C4-2B (cell line): ENCODE data around the gene GRK2.
A peak's percentile ranks its signal among the peaks of the same experiment; 100 is the strongest.

Source experiments
- H3K27ac ChIP-seq: fragments of 450-650 bp; 2 replicates; pipeline ENCODE4 v1.5.1; 2017
- ZFX ChIP-seq: fragments of 450-650 bp; IDR thresholded peaks from 2 replicates; pipeline ENCODE4 v1.6.1; 2017
- TF ChIP-seq, protein P1 (sequence below): fragments of 450-650 bp; conservative IDR thresholded peaks from 2 replicates; pipeline ENCODE4 v1.5.1; 2017; ENCODE audit warnings: mild to moderate bottlenecking

GRK2 gene

DNA sequence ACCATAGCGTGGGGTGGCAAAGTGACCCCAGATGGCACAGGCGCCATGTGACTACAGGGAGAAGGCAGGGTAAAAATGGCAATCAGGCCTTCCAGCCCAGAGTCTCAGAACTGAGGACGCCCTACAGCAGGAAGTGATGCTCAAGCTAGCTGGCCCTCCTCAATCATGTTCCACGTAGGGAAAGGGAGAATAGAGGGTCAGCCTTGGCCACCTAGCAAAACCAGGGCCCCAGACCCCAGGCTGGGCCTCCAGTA lies 21.9 kb downstream of the GRK2 start:
- H3K27ac ChIP-seq, result peak overlapping the region; percentile 100
- no peak for TF ChIP-seq ZFX
- TF ChIP-seq, protein P1, sequence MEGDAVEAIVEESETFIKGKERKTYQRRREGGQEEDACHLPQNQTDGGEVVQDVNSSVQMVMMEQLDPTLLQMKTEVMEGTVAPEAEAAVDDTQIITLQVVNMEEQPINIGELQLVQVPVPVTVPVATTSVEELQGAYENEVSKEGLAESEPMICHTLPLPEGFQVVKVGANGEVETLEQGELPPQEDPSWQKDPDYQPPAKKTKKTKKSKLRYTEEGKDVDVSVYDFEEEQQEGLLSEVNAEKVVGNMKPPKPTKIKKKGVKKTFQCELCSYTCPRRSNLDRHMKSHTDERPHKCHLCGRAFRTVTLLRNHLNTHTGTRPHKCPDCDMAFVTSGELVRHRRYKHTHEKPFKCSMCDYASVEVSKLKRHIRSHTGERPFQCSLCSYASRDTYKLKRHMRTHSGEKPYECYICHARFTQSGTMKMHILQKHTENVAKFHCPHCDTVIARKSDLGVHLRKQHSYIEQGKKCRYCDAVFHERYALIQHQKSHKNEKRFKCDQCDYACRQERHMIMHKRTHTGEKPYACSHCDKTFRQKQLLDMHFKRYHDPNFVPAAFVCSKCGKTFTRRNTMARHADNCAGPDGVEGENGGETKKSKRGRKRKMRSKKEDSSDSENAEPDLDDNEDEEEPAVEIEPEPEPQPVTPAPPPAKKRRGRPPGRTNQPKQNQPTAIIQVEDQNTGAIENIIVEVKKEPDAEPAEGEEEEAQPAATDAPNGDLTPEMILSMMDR, result no peak

DNA sequence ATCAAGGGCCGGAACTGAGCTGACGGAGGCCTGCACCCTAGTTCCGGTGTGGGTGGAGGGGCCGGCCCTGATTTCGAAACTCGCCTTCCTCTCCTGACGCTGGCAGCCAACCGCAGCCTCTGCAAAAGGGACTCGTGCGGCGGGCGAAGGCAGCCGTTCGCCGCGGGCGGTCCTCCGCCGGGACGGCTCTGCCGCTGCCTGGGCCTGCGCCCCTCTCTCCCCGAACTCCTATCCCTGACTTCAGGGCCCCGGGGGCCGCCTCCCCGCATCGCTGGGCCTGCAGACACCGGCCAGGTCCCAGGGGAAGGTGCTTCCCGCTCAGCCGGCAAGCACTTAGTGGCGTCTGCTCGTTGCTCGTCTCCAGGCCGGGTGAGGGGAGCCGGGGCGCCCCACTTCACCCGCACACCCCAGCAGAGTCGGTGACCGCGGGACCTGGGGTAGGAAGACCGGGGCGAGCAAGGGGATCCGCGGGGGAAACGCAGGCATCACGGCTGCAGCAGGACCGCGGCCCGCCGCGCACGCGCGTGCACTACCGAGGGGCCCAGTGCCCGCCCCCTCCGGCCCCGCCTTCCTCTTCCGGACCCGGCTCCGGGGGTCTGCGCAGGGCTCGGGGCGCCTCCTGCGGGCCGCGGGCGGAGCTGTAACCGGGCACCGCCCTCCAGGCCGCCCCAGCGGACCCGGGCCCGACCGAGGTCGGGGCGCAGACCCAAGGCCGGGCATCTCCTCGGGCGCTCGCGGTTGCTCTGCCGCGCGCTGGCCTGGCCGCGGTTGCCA lies 22.4 kb downstream of the GRK2 start:
- peak; percentile 82 for TF ChIP-seq ZFX
- TF ChIP-seq, protein P1, result no peak; the same call in 1 of the 2 replicates
- peak overlapping the region; percentile 100 for H3K27ac ChIP-seq

DNA sequence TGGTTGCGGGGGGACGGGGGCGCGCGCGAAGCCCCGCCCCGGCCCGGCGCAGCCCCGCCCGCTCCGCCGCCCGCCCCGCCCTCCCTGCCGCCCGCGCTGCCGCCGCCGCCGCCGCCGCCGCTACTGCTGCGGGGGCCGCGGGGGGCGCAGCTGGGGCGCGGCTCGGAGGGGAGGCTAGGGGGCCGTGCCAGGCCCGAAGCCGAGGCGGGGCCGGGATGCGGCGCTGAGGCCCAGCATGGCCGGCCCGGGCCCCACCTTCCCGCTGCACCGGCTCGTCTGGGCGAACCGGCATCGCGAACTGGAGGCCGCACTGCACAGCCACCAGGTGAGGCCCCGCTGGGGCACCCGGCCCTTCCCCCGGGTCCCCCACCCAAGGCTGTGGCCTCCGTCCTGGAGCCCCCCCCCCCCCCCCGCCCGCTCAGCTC lies 23.0 kb downstream of the GRK2 start, which contains the start of gene ANKRD13D:
Gene ANKRD13D (plus strand): TSS at position 78 of the 425 bp plus-strand sequence. CDS start 158 bp downstream, at position 236.
- peak within 1 kb of the TSS; percentile 100 for H3K27ac ChIP-seq
- TF ChIP-seq, protein P1, result no peak
- no peak; the same call in 1 of the 2 replicates for TF ChIP-seq ZFX

DNA sequence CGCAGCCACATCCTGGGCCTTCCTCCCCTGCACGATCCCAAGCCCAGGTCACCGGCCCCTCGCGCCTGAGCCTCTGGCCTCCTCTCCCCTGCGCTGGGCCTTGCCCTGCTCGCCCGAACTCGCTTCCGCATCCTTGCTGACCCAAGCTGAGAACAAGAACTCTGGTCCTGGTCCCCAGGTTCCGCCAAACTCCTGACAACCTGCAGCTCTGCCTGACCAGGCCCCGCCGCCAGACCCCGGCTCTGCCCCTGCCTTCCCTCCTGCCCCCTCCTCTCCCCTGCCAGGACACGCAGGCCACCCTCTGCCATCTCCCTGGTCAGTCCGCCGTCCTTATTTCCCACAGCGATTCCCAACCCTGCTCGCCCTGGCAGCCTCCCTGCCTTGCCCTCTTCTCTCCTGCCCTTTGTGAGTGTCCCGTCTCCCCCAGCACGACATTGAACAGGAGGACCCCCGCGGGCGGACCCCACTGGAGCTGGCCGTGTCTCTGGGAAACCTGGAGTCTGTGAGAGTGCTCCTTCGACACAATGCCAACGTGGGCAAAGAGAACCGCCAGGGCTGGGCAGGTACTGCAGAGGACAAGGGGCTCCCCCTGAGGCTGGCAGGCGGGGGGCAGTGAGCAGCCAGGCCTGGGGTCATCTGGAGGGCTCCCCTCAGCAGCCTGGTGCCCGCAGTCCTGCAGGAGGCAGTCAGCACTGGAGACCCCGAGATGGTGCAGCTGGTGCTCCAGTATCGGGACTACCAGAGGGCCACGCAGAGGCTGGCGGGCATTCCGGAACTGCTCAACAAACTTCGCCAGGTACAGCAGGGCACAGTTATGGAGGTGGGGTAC lies 23.6 kb downstream of the GRK2 start:
- peak overlapping the region; percentile 100 for H3K27ac ChIP-seq
- TF ChIP-seq, protein P1, result no peak
- peak; percentile 68; the same call in 1 of the 2 replicates for TF ChIP-seq ZFX

DNA sequence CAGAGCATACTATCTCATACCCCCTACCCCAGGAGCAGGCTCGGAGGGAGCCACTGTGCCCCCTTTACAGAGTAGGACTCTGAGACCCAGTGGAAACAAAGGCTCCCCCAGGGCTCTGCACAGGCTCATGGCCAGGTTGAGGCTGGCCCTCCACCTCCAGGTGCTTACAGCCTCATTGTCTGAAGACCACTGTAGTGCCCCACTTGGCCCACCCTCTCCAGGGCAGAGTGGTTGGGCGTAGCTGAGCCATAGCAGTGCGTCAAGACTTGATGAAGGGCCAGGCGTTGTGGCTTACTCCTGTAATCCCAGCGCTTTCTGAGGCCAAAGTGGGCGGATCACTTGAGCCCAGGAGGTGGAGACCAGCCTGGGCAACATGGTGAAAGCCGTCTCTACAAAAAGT lies 24.5 kb downstream of the GRK2 start:
- no peak overlapping the region; the same call in 1 of the 2 replicates for H3K27ac ChIP-seq

DNA sequence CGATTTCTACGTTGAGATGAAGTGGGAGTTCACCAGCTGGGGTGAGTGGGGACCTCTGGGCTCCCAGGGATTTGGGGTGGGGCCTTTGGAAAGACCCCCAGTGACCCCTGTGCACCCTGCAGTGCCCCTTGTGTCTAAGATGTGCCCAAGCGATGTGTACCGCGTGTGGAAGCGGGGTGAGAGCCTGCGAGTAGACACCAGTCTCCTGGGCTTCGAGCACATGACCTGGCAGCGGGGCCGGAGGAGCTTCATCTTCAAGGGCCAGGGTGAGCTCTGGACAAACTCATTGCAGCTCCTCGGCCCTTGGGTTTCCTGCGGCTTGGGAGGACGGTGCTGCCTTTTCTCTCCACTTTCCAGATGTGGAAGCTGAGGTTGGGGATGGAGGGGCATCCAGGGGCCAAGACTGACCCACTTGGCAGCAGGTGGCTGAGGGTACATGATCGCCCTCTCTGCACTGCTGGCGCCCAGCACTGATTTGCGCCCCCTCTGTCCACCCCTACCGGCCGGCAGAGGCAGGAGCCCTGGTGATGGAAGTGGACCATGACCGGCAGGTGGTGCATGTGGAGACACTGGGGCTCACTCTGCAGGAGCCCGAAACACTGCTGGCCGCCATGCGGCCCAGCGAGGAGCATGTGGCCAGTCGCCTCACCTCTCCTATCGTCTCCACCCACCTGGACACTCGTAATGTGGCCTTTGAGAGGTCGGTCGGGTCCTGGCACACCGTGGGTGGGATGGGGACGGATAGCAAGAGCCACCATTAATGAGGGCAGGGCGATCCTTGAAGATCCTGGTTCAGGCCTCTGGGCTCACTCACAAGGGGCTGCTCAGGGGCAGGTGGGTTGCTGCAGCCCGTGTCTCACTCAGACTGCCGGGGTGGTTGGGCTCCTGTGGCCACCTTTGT lies 25.5 kb downstream of the GRK2 start:
- H3K27ac ChIP-seq, result no peak overlapping the region
- TF ChIP-seq ZFX, result no peak
- TF ChIP-seq, protein P1, result no peak

More for the DNA sequence above, 24.5 kb downstream of the GRK2 start:
- no peak for TF ChIP-seq ZFX
- TF ChIP-seq, protein P1, result no peak
